LHCN-M2 (cell line): ENCODE results near the gene FRMD4A. TPM values are rescaled to one million over a fixed set of nuclear protein-coding genes. Genes with fewer than 3 reads are reported as not detected.

Source experiments
- DNase-seq: peaks from one replicate; pipeline ENCODE4 v3.0.0-alpha.2; 2012; ENCODE audit warnings: low read depth
- total RNA-seq: library from RNA; depleted of rRNA; stranded (reverse); fragments of >200 nt; gene quantifications from 2 replicates; pipeline ENCODE4 v1.2.3, GENCODE V29; 2014

Gene FRMD4A
- total RNA-seq, 1 experiment from 2014 or later, result 34.8 TPM

DNA sequence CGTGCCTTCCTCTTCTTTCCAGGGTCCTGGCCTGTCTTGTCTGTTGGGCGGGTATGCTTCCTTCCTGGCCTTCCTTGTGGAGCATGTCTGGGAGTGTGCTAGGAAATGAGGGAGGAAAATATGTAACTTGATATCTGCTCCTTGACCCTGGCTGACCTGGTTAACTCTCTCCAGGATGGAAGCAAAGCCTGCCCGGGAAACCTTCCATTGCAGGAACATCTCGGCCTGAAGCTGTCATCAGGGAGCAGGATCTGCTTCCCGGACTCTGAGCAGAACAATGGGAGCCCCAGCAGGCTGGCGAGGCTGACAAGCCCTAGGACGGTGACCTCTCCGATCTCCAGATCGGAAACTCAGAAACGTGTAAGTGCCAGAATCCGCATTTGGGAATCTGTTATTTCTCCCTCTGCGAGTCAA is 340.3 kb downstream of the FRMD4A start:
- DNase-seq, result peak; percentile 75

DNA sequence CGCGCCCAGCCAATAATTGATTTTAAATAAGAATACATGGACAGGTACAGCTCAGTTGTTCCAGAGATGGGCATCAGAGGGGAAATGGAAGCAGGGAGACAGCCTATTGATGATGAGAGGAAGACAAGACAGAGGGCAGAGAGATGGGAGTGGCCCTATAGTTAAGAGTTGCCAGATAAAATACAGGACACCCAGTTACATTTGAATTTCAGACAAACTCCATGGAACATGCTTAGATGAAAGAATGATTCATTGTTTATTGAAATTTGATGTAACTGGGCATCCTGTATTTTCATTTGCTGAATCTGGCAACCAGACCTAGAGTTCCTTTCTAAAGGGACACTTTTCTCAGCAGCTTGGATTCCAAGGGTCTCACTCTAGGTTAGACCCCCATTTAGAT is 341.1 kb downstream of the FRMD4A start:
- DNase-seq, result peak; percentile 45

DNA sequence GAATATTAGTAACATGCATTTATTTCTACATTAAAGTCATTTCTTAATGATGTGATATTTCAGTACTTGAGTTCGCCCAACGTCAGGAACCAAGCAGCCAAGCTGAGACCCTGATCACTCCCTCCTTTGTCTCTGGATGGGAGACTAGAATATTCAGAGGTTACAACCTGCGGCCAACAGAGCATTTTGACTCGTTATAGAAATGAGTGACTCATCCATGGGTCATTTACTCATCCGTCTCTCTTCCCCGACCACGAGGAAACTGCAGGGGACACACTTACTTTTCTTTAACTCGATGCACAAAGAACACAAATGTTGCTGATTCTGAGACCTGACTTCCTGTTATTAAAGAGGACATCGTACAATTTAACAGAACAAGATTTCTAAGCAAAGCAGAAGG is 343.3 kb downstream of the FRMD4A start:
- DNase-seq, result peak; percentile 93

DNA sequence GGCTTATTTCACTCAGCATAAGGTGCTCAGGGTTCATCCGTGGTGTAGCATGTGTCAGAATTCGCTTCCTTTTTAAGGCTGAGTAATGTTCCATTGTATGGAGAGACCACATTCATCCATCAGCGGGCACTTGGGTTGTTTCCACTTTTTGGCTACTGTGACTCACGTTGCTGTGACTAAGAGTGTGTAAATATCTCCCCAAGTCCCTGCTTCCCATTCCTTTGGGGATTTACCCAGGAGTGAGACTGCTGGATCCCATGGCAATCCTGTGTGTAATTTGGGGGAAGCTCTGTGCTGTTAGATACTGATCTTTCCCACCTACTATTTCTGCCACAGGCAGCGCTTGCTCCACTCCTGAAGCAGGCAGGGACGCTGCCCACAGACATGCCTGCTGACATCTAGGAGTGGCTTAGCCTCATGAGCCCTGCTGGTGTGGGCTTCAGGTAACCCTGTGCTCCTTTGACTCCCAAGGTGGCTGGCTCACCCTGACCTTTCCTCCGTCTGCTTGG is 346.0 kb downstream of the FRMD4A start:
- peak; percentile 95 for DNase-seq

DNA sequence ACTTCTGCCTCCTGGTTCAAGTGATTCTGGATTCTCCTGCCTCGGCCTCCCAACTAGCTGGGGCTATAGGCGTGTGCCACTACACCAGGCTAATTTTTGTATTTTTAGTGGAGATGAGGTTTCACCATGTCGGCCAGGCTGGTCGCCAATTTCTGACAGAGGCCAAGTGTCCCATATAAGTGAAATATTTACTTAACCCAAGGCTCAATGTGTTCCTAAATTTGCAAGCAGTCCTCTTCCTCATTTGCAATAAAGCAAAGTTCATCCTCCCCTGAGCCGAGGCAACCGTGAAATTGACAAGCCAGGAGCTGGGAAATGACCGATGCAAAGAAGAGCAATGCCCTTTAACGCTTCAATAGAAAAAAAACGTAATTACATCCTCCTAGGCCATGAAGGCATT is 347.7 kb downstream of the FRMD4A start:
- no peak for DNase-seq

DNA sequence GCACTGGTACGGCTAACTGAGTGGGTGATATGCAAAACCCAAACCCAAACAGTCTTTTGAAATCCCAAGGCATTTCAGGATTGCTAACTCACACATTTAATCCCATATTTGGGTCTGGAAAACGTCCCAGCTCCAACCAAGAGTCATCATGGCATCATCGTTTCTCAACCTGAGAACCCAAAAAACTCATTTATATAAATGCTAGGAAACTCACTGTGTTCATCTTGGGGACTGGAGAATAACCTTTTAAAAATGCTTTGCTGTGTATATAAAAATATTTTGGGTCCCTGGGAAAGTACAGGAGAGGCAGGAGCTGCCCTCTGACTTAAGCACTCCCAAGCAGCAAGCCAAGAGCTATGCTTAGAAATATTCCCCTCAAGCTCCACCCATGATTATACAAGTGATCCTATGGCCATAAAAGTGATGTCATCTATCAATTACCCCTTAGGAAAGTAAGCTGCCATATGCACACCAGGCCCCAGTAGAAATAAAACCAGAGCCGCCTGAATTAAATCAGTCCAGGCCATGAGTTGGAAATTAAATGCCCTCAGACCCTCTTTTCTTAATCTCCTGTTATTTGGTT is 352.1 kb downstream of the FRMD4A start:
- DNase-seq, result peak; percentile 91

DNA sequence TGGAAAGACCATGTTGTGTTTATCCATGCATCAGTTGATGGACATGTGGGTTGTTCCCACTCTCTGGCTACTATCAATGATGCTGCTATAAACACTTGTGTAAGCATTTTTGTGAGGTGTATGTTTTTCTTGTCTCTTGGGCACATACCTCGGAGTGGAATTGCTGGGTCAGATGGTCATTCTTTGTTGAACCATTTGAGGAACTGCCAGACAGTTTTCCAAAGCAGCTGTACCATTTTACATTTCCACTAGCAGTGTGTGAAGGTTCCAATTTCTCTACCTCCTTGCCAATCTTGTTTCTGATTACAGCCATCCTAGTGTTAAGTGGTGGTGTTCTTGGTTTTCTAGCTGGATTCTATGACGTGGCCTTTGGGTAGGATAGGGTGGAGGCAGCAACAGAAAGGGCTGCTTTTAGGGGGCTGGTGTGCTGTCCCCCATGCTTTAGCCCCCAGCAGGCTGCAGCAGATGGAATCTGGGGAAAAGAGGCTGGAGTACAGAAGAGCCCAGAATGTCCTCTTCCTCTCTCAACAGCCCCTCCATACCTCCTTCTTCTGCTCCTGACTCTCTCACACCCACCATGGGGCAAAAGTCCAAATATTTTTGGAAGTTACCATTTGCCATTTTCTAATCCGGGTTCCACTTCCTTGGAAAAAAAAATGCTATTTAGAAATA is 352.7 kb downstream of the FRMD4A start:
- DNase-seq, result no peak

DNA sequence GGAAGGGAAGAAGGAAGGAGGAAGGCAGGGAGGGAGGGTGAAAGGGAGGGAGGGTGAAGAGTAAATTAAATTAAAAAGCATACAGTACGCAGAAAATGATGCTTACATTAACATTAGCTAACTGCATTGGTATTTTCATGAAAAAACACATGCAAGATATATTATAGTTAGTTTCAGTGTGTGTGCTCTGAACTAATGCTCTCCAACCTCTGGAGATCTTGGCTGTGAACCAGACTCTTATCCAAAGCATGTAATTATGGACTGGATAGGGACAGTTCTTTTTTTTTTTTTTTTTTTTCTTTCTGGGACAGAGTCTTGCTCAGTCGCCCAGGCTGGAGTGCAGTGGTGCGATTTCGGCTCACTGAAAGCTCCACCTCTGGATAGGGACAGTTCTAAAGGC is 357.0 kb downstream of the FRMD4A start:
- no peak for DNase-seq

DNA sequence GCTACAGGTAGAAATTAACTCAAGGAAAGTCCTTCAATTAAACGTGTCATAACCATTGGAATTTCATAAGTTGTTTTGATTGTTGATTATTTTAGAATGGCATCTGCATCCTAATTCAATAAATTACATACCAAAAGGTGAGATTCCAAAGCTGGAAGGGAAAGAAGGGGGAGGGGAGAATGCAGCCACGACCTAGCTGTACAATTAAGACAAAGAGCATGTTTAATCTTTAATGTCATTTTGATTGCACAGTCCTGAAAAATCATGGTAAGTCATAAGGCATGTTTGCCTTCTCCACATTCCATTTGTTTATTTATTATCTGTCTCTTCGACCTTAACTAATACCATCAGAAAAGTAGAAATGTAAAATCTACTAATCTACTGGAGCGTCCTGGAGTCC is 358.1 kb downstream of the FRMD4A start:
- DNase-seq, result no peak

DNA sequence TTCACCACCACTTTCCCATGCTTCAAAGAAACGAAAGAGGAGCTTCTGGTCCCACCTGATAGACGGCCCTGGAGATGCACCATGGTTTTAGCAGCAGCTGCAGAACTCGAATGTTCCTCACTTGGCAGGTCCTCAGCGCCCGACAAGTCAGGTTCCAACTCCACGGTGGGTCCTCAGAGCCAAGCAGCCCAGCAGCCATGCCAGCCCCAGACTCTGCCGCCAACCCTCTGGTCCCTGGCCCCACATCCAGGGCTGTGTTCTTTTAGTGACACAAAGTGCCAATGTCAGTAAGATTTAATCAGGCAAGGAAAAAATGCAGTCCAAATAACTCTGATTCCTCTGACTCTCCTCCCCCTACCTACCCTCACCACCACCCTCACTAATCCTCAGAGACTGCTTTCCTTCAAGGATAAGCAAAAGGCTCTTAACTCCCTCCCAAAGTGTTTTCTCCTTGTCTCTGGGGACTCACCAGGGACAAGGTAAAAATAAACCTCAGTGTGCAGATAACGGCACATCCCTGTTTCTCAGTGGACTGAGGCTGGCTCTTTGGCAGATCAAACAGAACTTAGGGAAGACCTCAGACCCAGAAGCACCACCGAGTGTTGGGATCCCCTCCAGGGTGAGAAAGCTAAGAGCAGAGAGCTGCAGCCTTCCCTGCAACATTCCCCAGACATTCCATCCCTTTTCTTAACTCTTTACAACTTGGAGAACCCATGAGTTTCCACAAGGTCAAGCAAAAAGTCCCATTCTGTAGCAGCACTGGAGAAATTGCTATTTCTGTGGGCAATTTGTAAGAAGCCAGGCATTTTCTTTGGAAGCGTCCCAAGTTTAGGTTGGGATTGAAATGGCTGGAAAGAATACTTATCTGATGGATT is 358.9 kb downstream of the FRMD4A start:
- DNase-seq, result peak; percentile 62

DNA sequence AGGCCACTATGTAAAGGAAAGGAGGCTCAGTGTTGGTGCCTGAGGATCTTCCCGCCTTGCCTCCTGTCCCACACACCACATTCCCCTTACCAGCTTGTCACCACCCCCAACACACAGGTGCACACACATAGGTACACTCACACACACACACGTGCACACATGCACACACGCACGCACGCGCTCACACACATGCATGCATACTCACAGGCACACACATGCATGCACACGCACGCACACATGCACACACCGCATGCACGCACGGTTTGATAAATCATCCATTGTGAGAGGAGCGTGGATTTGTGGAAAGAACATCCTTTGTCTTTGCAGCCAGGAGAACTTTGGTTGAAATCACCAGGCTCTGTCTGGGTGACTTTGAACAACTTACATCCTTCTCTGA is 359.8 kb downstream of the FRMD4A start:
- DNase-seq, result no peak

DNA sequence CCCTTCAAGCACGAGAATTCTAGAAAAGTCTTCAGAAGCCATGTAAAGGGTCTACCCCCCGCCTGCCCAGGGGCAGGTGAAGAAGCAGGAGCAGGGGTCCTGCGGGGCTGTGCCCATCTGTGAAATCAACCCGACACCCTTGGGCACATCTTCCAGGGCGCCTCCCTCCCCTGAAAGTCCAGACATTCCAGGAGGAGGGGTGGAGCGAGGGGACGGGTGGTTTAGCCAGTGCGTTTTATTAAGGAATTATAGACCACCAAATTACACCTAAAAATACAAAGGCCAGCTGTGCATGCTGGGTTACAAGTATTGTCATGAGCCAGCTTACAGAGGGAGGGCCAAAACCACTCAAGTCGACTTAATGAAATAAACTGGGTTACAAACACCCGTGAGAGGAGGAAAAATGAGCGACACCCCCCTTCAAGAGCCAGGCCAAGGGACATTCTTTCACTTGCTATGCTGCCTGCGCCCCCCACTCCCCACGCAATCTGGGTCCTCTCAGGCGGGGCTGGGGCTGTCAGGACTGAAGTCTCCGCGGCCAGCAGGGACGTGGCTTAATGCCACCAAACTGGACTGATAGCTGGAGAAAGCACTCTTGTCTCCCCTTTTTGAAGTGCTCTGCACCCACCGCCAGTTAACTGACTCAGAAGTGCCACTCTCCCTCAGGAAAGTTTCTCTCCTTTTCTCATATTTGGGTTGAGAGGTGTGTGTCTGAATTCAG is 360.3 kb downstream of the FRMD4A start:
- DNase-seq, result no peak

DNA sequence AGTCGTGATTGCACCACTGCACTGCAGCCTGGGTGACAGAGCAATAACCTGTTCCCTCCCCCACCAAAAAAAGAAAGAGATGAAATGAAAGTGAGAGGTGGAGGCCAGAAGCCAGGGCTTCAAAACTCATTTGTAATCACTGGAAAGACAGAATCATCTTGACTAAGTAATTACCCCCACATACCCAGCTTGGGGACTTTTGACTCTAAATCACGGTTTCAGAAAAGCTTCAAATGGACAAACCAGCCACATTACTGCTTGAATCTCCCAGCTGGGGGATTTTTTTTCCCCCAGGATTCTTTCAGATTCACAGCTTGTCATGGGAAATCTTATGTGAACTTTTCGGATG is 361.0 kb downstream of the FRMD4A start:
- DNase-seq, result no peak

DNA sequence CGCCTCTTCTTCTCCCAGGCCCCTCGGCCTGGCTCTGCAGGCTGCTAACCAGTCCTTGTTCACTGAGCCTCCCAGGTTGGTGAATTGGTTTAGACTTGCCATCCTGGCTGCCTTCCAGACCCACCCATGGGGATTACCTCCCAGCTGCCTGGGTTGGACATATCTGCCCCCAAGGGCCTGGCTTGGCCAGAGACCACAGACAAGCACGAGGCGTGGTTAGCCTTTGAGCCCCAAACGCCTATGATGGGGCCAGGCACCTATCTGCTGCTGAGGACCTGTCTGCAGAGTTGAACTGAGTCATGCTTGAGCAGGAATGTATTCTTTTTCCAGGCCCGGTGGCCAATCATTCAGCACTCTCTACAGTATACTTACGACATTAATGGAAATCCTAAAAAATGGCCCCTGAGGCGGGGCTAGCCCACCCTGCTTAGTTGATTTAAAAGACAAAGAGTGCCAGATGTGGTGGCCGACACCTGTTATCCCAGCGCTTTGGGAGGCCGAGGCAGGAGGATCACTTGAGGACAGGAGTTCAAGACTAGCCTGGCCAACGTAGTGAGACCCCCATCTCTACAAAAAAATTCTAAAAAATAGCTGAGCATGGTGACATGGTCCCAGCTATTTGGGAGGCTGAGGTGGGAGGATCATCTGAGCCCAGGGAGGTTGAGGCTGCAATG is 361.5 kb downstream of the FRMD4A start:
- DNase-seq, result peak; percentile 63

DNA sequence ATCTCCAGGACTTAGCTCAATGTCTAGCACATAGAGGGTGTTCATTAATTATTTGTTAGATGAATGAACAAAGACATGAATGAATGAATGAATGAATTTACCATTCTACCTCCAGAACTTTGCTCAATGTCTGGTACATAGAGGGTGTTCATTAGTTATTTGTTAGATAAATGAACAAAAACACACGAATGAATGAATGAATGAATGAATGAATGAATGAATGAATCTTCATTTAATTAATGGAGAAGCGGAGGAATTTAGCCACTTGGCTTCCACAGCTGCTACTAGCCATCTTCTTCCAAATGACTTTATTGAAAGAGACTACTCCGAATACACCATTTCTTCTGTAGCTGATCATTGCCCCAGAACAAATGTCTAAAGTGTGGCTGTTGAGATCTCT is 368.9 kb downstream of the FRMD4A start:
- DNase-seq, result no peak

DNA sequence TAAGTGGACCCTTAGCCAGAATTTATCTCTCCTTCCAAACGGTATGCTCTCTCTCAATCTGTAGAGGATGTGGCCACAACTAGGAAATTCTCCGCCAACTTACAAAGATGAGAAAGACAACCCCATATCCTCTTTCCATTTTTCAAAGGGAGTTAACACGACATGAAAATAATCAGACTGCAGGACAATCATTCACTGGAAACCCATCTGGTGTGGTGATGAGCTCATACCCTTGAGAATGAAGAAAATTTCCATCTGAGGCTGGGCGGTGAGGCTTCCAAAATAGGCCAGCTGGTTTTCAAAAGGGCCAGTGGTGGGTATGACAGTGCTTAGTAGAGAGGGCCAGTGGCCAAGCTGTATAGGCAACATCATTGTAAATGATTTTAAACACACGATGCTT is 369.6 kb downstream of the FRMD4A start:
- peak; percentile 96 for DNase-seq

DNA sequence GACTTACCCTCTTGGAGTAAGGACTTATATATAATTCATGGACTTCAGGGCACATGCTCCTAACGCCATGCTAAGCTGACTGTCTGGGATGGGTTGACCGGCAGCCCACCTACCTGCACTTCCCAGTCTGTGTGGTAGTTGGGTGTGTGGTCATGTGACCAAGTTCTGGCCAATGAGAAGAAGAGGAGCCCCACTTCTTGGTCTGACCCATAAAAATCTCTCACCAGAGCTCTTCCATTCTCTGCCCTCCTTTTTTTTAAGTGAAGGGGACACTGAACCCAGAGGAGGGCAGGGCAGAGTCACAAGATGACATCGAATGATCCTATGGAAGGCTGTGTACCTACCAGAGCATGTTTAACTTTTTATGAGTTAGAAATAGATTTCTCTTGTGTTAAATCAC is 370.1 kb downstream of the FRMD4A start:
- peak; percentile 58 for DNase-seq

DNA sequence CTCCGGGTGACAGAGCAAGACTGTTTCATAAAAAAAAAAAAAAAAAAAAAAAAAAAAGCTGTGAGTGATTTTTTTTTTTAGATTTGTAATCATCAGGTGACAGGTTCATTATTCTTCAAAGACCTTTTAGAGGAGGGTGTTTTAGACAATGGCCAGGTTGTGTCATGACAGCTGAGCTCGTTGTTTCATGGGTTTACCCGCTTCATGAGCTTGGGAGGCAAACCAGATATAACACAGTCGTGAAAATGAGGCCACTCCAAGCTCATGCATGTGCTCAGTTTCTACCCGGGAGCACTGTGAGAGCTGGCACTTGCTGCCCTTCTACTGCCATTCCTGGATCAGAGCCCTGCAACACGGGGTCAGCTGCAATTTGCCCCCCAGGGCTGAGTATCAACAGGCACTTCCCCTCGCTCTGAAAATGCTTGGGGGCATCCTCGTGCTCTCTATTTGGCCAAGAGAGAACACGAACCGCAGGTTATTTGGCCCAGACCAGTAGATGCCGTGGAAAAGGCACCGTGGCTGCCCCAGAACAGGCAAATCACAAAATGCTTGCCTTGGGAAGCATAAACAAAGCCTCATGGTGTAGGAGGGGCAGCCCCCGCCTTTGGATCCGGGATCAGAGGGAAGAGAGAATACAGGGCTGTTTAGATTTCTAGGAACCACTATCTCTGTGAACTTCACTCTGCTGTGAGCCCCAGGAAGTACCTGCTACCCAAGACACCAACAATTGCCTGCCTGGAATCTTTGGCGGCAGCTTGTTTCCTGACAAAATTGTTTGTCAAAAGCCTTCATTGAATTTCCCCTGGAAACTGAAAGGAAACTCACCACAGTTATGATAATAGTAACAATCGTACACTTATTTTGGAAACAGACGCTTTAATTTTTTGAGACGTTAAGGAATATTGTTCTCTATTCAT is 371.0 kb downstream of the FRMD4A start:
- no peak for DNase-seq

DNA sequence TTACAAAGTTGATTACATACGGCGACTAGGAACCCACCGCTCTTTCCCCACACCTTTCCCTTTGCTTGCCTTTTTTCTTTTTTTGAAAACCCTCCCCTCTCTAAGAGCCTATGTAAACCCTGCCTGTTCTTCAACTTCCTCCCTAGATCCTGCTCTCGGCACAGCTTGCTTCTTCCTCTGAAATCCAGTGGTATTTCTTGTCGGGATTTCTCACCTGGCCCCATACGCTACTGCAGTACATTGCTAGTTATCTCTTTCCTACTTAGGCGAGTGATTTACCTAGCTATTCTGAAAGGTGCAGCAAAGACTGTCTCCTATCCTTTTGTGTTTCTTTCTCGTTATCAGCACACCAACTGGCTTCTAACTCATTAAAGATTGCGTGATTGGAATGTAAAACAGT is 372.9 kb downstream of the FRMD4A start:
- no peak for DNase-seq

DNA sequence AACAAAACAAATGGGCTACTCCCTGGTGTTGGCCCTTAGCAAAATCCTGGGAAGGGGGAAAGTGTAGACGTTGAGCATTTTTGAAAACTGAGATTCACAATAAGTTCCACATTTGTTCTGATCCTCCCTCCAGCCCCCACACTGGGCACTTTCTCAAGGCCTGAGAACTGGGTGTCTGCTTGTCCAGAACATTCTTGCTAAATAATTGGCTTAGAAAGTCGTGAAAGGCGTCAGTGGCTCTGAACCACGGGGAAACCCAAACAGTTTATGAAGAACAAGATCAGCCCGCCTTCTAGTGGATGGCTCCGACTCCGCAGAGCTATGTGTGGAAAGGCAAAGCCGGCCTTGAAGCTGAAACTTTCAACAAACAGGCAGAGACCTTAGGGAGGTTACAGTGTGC is 373.9 kb downstream of the FRMD4A start:
- peak; percentile 75 for DNase-seq
